CD4-positive, alpha-beta T cell treated with Interferon alpha-2 for 1 hour (primary cell): ENCODE data around the gene WT1.
"Not testable (repeated sequence)": the region's sequence is repeated elsewhere in the genome, so short reads cannot be mapped to it uniquely, and the experiment has no call there.

Source experiments
- DNase-seq, 2 donors: peaks; one replicate each; pipeline ENCODE4 v3.0.0-alpha.2; 2020 to 2022

WT1 gene

GRCh38 chr11:32385998-32386397 is 49.3 kb downstream of the WT1 start:
- DNase-seq, result no peak

GRCh38 chr11:32382339-32383049 is 52.8 kb downstream of the WT1 start:
- DNase-seq, result no peak

- DNase-seq, result no peak
These were observed 54.2 kb downstream of the WT1 start for GRCh38 chr11:32381179-32381578.

GRCh38 chr11:32379719-32380118 is 55.6 kb downstream of the WT1 start:
- no peak for DNase-seq

DNA sequence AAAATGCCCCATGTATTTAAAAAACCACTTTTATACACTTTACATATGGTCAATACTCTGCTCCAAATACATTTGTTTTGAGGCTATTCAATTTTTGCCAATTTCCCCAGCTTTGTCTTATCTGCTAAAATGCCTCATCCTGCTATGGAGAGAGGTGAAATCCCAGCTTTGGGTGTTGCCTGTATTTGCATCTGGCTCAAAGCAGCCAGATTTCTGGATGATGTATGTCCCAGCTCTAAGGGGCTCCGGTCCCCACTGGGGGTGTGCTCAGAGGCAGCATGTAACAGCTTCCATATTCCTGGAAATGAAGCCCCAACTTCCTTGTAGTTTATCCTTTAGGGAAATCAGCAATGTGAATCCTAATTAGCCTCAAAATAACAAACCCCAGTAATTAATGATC is 59.5 kb downstream of the WT1 start:
- DNase-seq, result no peak

DNA sequence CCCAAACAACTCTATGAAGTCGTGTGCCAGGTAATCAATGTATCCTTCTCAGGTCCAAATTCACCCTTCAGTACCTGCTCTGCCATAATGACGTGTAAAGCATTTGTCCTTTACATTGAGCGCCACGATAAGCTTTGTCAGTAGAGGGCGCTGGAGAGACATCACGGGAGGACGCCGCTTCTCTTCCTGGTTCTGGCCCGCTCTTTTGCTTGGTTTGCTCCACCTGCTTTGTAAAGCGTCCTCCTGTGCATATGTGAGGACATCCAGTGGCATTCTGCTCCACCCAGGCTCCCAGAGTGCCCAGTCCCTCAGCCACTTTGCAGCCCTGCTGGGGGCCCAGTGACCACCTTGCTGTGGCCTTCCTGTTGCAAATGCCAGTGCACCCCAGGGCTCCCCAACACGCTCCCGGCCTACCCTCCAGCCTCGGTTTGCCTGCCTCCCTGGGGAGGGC is 61.1 kb downstream of the WT1 start:
- DNase-seq, result peak; percentile 4 to 23

DNA sequence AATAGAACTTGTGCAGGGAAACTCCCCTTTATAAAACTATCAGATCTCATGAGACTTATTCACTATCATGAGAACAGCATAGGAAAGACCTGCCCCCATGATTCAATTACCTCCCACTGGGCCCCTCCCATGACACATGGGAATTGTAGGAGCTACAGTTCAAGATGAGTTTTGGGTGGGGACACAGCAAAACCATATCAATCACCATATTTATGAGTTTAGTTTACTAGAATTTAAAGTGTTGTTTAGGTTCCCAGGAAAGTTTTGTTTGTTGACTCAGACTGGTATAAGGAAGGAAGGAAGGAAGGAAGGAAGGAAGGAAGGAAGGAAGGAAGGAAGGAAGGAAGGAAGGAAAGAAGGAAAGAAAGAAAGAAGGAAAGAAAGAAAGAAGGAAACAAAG is 65.4 kb downstream of the WT1 start:
- DNase-seq, result not testable (repeated sequence)

- DNase-seq, result no peak
These were observed 68.7 kb downstream of the WT1 start for GRCh38 chr11:32366666-32367065.

- no peak for DNase-seq
These were observed 70.1 kb downstream of the WT1 start for GRCh38 chr11:32365192-32365591.

GRCh38 chr11:32358729-32359128 is 76.6 kb downstream of the WT1 start:
- DNase-seq, result no peak

DNA sequence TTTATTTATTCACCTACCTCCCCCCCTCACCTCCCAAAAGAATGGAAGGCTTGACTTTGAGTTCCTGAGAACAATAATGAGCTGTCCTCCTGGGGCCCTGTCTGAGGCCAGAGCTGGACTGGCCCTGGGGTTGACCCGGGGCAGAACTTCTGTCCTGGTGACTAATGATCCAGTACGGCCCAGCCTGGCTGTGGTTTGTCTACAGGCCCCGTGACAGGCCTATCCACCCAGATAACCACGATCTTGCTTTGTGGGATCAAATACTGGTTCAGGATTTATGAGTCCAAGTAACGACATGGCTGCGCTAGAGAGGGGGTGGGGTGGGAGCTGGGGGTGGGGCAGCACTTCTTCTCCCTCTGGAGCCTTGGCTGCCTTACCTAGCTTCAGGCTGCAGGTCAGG is 81.5 kb downstream of the WT1 start:
- no peak for DNase-seq

DNA sequence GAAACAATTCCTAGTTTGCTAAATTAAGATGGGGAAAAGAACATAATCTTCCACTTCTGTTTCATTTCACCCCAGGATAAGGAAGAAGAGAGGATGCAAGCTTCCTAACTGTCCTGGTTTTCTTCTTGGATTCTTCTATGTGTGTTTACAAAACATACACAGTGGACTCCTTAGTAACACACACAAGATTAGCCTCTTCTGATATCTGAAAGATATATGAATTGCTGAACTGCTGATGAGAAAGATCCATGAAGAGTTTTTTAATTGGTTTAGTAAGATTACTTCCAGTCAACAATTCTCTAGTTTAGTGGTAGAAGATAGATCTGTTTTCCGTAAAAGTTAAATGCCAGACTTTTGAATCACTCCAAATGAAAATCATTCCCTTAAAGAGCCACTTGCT is 86.8 kb downstream of the WT1 start:
- no peak for DNase-seq

- DNase-seq, result no peak
These were observed 90.4 kb downstream of the WT1 start for GRCh38 chr11:32344946-32345345.

- peak in 1 of 2 donors; percentile 8 for DNase-seq
These were observed 91.9 kb downstream of the WT1 start for GRCh38 chr11:32343325-32344008.

- DNase-seq, result no peak
These were observed 93.4 kb downstream of the WT1 start for GRCh38 chr11:32341620-32342613.

DNA sequence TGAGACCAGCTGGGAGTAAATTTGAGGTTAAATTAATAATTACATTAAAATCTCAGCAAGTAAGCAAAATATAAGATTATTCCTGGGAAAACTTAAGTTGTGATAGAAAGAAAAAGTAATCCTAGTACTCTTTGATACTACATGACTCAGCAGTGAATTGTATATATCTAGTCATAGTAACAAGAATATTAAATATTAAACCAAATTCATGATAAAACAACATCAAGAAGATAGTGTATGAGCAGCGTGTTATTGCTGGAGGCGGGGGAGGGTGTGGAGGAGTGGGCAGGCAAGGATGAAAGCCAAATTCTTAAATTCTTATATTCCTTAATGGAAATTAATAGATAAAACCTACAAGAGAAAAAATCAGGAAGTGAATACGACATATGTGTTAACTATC is 95.2 kb downstream of the WT1 start:
- no peak for DNase-seq
